GM21529 (cell line): ENCODE data around the gene PNKP.

ENCODE experiments used
- ATAC-seq: cut with Tn5 transposase; IDR thresholded peaks from one replicate; pipeline ENCODE4 v1.9.1; 2021; ENCODE audit not compliant: unreplicated experiment

Gene PNKP

GRCh38 chr19:49860336-49861102 is 6.9 kb downstream of the PNKP start:
- ATAC-seq: no peak

GRCh38 chr19:49859682-49860335 is 7.6 kb downstream of the PNKP start:
- ATAC-seq: no peak

DNA sequence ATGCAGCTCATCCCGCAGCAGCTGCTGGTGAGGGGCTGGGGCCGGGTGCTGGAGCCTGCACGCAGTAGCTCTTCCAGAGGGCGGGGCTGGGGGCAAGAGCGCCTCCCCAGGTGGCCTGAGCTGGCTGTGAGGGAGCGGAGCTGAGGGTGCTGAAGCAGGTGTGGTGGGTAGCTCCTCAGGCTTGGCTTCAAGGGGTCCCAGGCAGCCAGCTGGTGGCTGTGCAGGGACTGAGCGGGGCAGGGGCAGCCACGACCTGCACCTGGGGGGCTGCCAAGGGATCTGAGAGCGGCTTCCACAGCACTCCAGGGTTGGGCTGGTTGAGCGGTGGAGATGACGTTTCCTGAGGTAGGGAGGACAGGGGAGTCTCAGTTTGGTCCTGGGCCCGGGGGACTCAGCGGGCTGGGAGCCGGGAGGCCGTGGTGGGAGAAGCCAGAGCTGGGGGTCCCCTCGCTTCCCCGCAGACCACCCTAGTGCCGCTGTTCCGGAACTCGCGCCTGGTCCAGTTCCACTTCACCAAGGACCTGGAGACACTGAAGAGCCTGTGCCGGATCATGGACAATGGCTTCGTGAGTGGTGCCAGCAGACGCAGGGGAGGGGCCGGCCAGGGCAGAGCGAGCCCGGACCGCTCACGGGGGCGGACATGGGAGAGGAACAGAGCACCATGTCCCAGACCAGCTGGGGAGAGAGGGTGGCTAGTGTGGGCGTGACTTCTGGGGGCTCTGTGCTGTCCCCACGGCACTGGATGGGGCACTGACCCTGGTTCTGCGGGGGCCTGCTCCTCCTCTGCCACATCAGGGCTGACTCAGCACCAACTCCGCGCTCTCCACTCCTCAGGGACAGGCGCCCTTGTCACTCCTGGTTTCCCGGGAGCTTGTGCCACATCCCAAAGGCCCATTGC is 9.0 kb downstream of the PNKP start:
- no peak for ATAC-seq

DNA sequence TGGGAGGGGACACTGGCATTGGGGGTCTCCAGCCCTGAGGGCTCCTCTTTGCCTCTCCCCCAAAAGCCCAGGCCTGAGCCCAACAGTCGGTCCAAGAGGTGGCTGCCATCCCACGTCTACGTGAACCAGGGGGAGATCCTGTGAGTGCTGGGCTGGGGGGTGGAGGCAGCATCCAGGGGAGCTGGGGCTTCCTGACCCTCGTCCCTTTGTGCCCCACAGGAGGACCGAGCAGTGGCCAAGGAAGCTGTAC is 9.6 kb downstream of the PNKP start:
- ATAC-seq: no peak

DNA sequence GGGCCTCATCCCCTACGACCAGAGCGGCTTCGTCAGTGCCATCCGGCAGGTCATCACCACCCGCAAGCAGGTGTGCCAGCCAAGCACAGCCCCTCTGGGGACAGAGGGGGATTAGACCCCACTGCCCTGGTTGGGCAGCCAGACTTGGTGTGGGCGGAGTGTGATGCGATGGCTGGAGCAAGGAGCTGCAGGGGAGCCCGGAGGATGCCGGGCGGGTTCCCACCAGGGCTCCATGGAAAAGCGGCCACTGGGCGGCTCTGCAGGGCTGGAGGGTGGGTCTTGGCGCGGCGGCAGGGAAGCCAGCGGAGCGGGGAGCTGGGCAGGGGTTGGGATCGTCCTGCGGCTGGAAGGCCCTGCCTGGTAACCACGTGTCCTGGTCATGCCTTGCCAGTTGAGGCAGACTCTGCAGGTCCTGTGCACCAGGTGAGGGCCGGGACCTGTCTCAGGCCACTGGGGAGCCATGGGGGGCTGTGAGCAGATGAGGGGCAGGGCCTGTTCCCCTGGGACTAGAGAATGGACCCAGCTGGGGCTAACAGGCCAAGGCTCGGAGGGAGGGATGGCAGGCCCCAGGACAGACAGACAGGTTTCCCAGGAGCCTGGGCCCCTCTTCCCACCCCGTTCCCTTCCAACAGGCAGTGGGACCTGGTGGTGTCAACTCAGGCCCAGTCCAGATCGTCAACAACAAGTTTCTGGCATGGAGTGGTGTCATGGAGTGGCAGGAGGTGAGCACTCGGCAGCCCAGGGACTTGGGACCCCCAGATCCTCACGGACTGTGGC is 10.1 kb downstream of the PNKP start:
- ATAC-seq: no peak

- ATAC-seq: no peak
Measured at GRCh38 chr19:49856574-49857021, 10.8 kb downstream of the PNKP start.

DNA sequence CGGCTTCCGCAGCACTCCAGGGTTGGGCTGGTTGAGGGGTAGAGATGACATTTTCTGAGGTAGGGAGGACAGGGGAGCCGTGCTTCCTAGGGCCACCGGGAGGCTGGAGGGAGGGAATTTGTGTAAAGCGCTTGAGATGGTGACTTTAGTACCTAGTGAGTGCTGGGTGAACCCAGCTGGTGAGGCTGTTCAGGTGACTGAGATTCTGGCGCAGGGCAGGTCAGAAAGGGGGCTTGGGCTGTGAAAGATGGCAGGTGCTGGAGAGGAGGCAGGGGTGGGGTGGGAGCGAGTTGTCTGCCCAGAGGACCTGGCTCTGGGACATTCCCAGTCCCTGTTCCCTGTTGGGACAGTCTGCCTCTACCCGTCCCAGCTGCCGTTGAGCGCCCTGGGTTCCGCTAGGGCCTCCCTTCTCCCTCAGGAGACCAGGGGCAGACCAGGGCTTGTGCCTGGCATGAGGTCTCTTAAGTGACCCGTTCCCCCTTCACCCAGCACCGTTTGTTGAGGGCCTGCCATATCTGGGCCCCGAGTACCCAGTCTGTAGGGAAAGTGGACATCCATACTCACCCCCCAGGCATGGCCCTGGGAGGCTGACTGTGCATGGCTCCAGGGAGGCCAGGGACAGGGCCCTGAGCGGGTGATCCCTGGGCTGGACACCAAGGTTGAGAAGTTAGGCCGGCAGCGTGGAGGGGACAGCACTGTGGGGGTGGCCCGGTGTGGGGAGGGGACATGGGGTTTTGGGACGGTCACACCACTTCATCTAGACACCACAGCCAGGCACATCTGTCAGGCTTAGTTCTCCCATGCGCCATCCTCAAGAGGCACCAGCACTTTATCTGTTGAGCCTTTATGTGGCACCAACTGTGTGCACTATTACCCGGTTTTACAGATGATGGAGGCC is 11.5 kb downstream of the PNKP start:
- no peak for ATAC-seq

GRCh38 chr19:49855277-49855675 is 12.1 kb downstream of the PNKP start:
- no peak for ATAC-seq

- no peak for ATAC-seq
Measured at GRCh38 chr19:49854378-49855263, 12.8 kb downstream of the PNKP start.

GRCh38 chr19:49853852-49854377 is 13.5 kb downstream of the PNKP start:
- ATAC-seq: no peak

DNA sequence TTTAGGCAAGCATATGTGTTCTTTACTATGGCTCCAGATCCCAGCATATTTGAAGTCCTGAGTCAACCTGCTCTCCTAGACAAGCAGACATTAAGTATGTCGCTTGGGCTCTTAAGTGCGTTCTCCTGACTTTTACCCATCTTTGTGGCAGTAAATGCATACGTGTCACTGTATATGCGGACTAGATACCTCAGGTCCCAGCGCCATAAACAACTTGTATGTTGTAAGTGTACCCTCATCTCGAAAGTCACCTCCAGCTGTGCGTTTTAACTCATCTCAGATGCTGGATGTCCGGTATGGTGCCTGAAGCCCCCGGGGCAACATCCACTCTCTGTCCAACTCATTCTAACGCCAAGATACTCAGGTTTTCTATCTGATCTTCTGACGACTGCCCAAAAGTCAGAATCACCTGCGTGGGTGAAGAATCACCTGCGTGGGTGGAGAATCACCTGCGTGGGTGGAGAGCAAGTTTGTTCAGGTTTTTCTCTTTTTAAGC is 14.7 kb downstream of the PNKP start:
- no peak for ATAC-seq

GRCh38 chr19:49851456-49852259 is 15.7 kb downstream of the PNKP start:
- no peak for ATAC-seq

- peak; percentile 71 for ATAC-seq
Measured at GRCh38 chr19:49850487-49851342, 16.7 kb downstream of the PNKP start, which contains the start of gene PTOV1. TSS of gene PTOV1 (plus strand) at chr19:49851159.

- no peak for ATAC-seq
Measured at GRCh38 chr19:49850221-49850486, 17.2 kb downstream of the PNKP start.

GRCh38 chr19:49849433-49850220 is 17.7 kb downstream of the PNKP start:
- no peak for ATAC-seq

DNA sequence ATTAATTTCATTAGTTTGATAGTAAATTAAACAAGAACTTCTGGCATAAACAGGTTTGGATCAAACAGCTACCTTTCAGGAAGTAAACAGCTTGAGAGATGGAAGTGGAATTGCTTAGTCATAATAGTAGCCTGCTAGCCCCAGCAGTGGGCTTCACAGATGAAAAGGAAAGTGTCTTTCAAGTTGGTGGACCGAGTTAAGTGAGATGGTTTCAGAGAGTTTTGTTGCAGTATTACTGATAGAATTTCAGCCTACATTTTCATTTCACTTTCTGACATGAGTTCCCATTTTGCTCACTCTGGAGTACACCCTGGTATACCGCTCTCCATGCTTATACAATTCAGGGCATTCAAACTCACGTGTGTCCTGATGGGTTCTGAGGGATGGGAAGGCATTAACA is 18.4 kb downstream of the PNKP start:
- ATAC-seq: no peak
